Osteocyte (in vitro differentiated cells): ENCODE measurements around the gene TMEM126A. TPM values are rescaled to one million over a fixed set of nuclear protein-coding genes. Genes with fewer than 3 reads are reported as not detected.

Experiments
- DNase-seq: peaks from one replicate; pipeline ENCODE4 v3.0.0; 2021; ENCODE audit warnings: mixed read lengths; ENCODE audit not compliant: unreplicated experiment; ENCODE audit errors: extremely low spot score
- H3K27ac Mint-ChIP-seq: one replicate; pipeline ENCODE4 v1.8.0; 2021; ENCODE audit warnings: mild to moderate bottlenecking, mixed read lengths; ENCODE audit not compliant: unreplicated experiment
- H3K27me3 Mint-ChIP-seq: one replicate; pipeline ENCODE4 v1.8.0; 2021; ENCODE audit warnings: mixed read lengths; ENCODE audit not compliant: unreplicated experiment
- H3K36me3 Mint-ChIP-seq: one replicate; pipeline ENCODE4 v1.8.0; 2021; ENCODE audit warnings: mixed read lengths; ENCODE audit not compliant: unreplicated experiment
- H3K4me1 Mint-ChIP-seq: one replicate; pipeline ENCODE4 v1.8.0; 2021; ENCODE audit warnings: mixed read lengths; ENCODE audit not compliant: unreplicated experiment
- H3K4me3 Mint-ChIP-seq: one replicate; pipeline ENCODE4 v1.8.0; 2021; ENCODE audit warnings: mild to moderate bottlenecking, moderate library complexity, mixed read lengths; ENCODE audit not compliant: unreplicated experiment
- H3K9me3 Mint-ChIP-seq: one replicate; pipeline ENCODE4 v1.8.0; 2021; ENCODE audit warnings: mixed read lengths; ENCODE audit not compliant: unreplicated experiment
- CTCF ChIP-seq: fragments of 200-600 bp; sonication (generic); IDR thresholded peaks from 2 replicates; pipeline ENCODE4 v1.5.0; 2021; ENCODE audit warnings: antibody characterized with exemption, mild to moderate bottlenecking, moderate library complexity
- total RNA-seq: library from RNA; stranded (reverse); gene quantifications from 2 replicates; pipeline ENCODE4 v1.2.1, GENCODE V29; 2021

TMEM126A gene
- total RNA-seq, 1 donor from 2014 or later = 28.9 TPM

GRCh38 chr11:85628771-85629341 lies 18.9 kb upstream of the TMEM126A start:
- H3K4me1 Mint-ChIP-seq = peaks cover 22% of the 10 kb centered on the region
- H3K36me3 Mint-ChIP-seq = peaks cover 6% of the 10 kb centered on the region
- no peak for TF ChIP-seq CTCF
- H3K9me3 Mint-ChIP-seq = no peaks in the 10 kb centered on the region
- no peak for DNase-seq
- H3K4me3 Mint-ChIP-seq = peak overlapping the region; percentile 98
- peak overlapping the region; percentile 97 for H3K27ac Mint-ChIP-seq
- peaks cover 10% of the 10 kb centered on the region for H3K27me3 Mint-ChIP-seq

- peaks cover 32% of the 10 kb centered on the region for H3K36me3 Mint-ChIP-seq
- DNase-seq = no peak
- peaks cover under 1% of the 10 kb centered on the region for H3K27me3 Mint-ChIP-seq
- peaks cover 1% of the 10 kb centered on the region for H3K4me1 Mint-ChIP-seq
- no peak overlapping the region for H3K27ac Mint-ChIP-seq
- no peak overlapping the region for H3K4me3 Mint-ChIP-seq
- no peak for TF ChIP-seq CTCF
- H3K9me3 Mint-ChIP-seq = no peaks in the 10 kb centered on the region
These were observed 13.0 kb upstream of the TMEM126A start for GRCh38 chr11:85634747-85635146.

GRCh38 chr11:85643191-85643614 lies 4.6 kb upstream of the TMEM126A start:
- H3K27me3 Mint-ChIP-seq = peaks cover 56% of the 10 kb centered on the region
- no peak for TF ChIP-seq CTCF
- H3K4me3 Mint-ChIP-seq = no peak overlapping the region
- DNase-seq = no peak
- H3K9me3 Mint-ChIP-seq = no peaks in the 10 kb centered on the region
- H3K4me1 Mint-ChIP-seq = peaks cover 4% of the 10 kb centered on the region
- peaks cover 10% of the 10 kb centered on the region for H3K36me3 Mint-ChIP-seq
- no peak overlapping the region for H3K27ac Mint-ChIP-seq

GRCh38 chr11:85647078-85647477 lies 689 bp upstream of the TMEM126A start:
- no peak for TF ChIP-seq CTCF
- Mint-ChIP-seq H3K4me1 (peaks cover 20% of the 10 kb centered on the region), H3K36me3 (no peaks in the 10 kb centered on the region), H3K27me3 (peaks cover 33% of the 10 kb centered on the region), H3K27ac (peak overlapping the region; percentile 95), H3K4me3 (peak overlapping the region; percentile 92), H3K9me3 (no peaks in the 10 kb centered on the region)
- no peak for DNase-seq

GRCh38 chr11:85651118-85651517 lies 3.4 kb downstream of the TMEM126A start:
- H3K9me3 Mint-ChIP-seq = no peaks in the 10 kb centered on the region
- TF ChIP-seq CTCF = no peak
- peaks cover 22% of the 10 kb centered on the region for H3K4me1 Mint-ChIP-seq
- H3K27me3 Mint-ChIP-seq = no peaks in the 10 kb centered on the region
- DNase-seq = no peak
- no peak overlapping the region for H3K27ac Mint-ChIP-seq
- no peak overlapping the region for H3K4me3 Mint-ChIP-seq
- peaks cover 5% of the 10 kb centered on the region for H3K36me3 Mint-ChIP-seq
